Measurements from ENCODE around the gene FNIP1.

FNIP1 gene

DNA sequence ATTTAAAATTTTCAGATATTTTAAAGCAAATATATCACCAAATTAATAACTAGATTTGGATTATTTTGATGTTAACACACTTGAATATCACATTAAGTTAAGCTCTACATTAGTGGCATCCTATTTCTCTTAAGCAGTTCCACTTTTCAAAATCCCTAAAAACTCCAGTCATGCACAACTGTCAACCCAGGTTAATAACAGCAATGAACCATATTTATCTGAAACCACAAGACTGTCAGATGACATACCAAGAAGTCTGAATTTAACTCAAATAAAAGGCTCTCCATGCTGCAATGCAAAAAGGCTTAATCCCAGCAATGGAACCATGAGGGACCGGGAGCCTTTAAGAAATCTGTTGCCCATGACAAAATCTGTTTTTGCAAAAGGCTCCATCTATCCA, 27.5 kb downstream of the FNIP1 start:
- DNase-seq: no peak
- Mint-ChIP-seq H3K9me3 (no peaks in the 10 kb centered on the region), H3K27me3 (no peaks in the 10 kb centered on the region), H3K4me1 (no peaks in the 10 kb centered on the region), H3K27ac (no peak overlapping the region), H3K4me3 (no peak overlapping the region)
- ATAC-seq: no peak

- Mint-ChIP-seq H3K27me3 (no peaks in the 10 kb centered on the region), H3K4me1 (no peaks in the 10 kb centered on the region)
These were observed 28.9 kb downstream of the FNIP1 start for GRCh38 chr5:131767891-131768290.

GRCh38 chr5:131766689-131767088, 30.1 kb downstream of the FNIP1 start:
- Mint-ChIP-seq H3K27ac (no peak overlapping the region), H3K4me1 (peaks cover 6% of the 10 kb centered on the region), H3K9me3 (peaks cover 0 to 18% of the 10 kb centered on the region in 2 donors), H3K4me3 (no peak overlapping the region), H3K27me3 (no peaks in the 10 kb centered on the region)
- ATAC-seq (no peak), DNase-seq (no peak)

More at GRCh38 chr5:131767891-131768290, 28.9 kb downstream of the FNIP1 start:
- Mint-ChIP-seq H3K4me3 (no peak overlapping the region), H3K27ac (no peak overlapping the region), H3K9me3 (peaks cover 0 to 14% of the 10 kb centered on the region in 2 donors)
- DNase-seq (no peak), ATAC-seq (no peak)

- Mint-ChIP-seq H3K27ac (no peak overlapping the region), H3K9me3 (peaks cover 0 to 18% of the 10 kb centered on the region in 2 donors)
- DNase-seq: no peak
These were observed 31.6 kb downstream of the FNIP1 start for GRCh38 chr5:131765261-131765660.

GRCh38 chr5:131763968-131764367, 32.8 kb downstream of the FNIP1 start:
- Mint-ChIP-seq H3K27ac (no peak overlapping the region), H3K9me3 (peaks cover 0 to 18% of the 10 kb centered on the region in 2 donors), H3K4me1 (peaks cover 12% of the 10 kb centered on the region), H3K27me3 (no peaks in the 10 kb centered on the region), H3K4me3 (no peak overlapping the region)
- ATAC-seq (no peak), DNase-seq (no peak)

More at GRCh38 chr5:131765261-131765660, 31.6 kb downstream of the FNIP1 start:
- no peaks in the 10 kb centered on the region for H3K27me3 Mint-ChIP-seq
- no peak overlapping the region for H3K4me3 Mint-ChIP-seq
- ATAC-seq: no peak
- peaks cover 7% of the 10 kb centered on the region for H3K4me1 Mint-ChIP-seq

- H3K9me3 Mint-ChIP-seq: peaks cover 0 to 18% of the 10 kb centered on the region in 2 donors
- H3K4me3 Mint-ChIP-seq: no peak overlapping the region
- peaks cover 20% of the 10 kb centered on the region for H3K4me1 Mint-ChIP-seq
- DNase-seq (no peak), ATAC-seq (no peak)
- H3K27me3 Mint-ChIP-seq: no peaks in the 10 kb centered on the region
- no peak overlapping the region for H3K27ac Mint-ChIP-seq
These were observed 36.0 kb downstream of the FNIP1 start for GRCh38 chr5:131760793-131761192.

DNA sequence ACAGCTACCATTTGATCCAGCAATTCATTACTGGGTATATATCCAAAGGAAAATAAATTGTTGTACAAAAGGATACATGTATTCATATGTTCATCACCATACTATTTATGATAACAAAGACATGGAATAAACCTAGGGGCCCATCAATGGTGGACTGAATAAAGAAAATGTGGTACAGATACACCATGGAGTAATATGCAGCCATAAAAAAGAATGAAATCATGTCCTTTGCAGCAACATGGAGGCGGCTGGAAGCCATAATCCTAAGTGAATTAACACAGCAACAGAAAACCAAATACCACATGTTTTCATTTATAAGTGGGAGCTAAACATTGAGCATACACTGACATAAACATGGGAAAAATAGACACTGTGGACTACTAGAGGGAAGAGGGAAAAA, 37.1 kb downstream of the FNIP1 start:
- peaks cover 0 to 18% of the 10 kb centered on the region in 2 donors for H3K9me3 Mint-ChIP-seq
- ATAC-seq: no peak
- H3K27ac Mint-ChIP-seq: no peak overlapping the region
- DNase-seq: no peak
- no peaks in the 10 kb centered on the region for H3K27me3 Mint-ChIP-seq
- H3K4me1 Mint-ChIP-seq: peaks cover 27% of the 10 kb centered on the region
- no peak overlapping the region for H3K4me3 Mint-ChIP-seq

GRCh38 chr5:131758520-131758900, 38.3 kb downstream of the FNIP1 start:
- H3K9me3 Mint-ChIP-seq: peaks cover 0 to 11% of the 10 kb centered on the region in 2 donors
- H3K27me3 Mint-ChIP-seq: no peaks in the 10 kb centered on the region
- H3K27ac Mint-ChIP-seq: no peak overlapping the region
- ATAC-seq (no peak), DNase-seq (no peak)
- peaks cover 31% of the 10 kb centered on the region for H3K4me1 Mint-ChIP-seq
- no peak overlapping the region for H3K4me3 Mint-ChIP-seq

- Mint-ChIP-seq H3K27me3 (no peaks in the 10 kb centered on the region), H3K4me3 (no peak overlapping the region), H3K4me1 (peaks cover 31% of the 10 kb centered on the region), H3K27ac (no peak overlapping the region), H3K9me3 (peaks cover 0 to 6% of the 10 kb centered on the region in 2 donors)
- ATAC-seq (no peak), DNase-seq (no peak)
These were observed 38.8 kb downstream of the FNIP1 start for GRCh38 chr5:131757830-131758519.

GRCh38 chr5:131756942-131757341, 39.9 kb downstream of the FNIP1 start:
- Mint-ChIP-seq H3K27ac (no peak overlapping the region), H3K27me3 (no peaks in the 10 kb centered on the region), H3K9me3 (no peaks in the 10 kb centered on the region), H3K4me3 (no peak overlapping the region), H3K4me1 (peaks cover 28% of the 10 kb centered on the region)
- ATAC-seq: no peak
- DNase-seq: no peak

GRCh38 chr5:131754363-131754762, 42.5 kb downstream of the FNIP1 start:
- no peak overlapping the region for H3K27ac Mint-ChIP-seq
- ATAC-seq (no peak), DNase-seq (no peak)
- no peaks in the 10 kb centered on the region for H3K27me3 Mint-ChIP-seq
- H3K4me3 Mint-ChIP-seq: no peak overlapping the region
- H3K4me1 Mint-ChIP-seq: peaks cover 32% of the 10 kb centered on the region
- peaks cover 0 to 6% of the 10 kb centered on the region in 2 donors for H3K9me3 Mint-ChIP-seq

DNA sequence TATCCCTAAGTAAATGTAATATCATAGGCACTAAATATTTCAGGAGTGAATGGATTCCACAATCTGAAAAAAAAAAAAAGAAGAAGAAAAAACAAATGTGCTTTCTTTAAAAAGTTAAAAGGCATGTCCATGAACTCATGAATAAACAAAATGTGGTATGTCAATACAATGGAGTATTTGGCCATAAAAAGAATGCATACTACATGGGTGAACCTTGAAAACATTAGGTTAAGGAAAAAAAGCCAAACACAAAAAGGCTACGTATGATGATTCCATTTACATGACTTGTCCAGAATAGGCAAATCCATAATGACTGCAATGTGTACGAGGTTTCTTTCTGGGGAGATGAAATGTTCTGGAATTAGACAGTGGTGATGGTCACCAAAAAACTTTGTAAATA, 45.3 kb downstream of the FNIP1 start:
- Mint-ChIP-seq H3K27me3 (no peaks in the 10 kb centered on the region), H3K27ac (no peak overlapping the region), H3K9me3 (peaks cover 0 to 6% of the 10 kb centered on the region in 2 donors), H3K4me1 (peaks cover 37% of the 10 kb centered on the region), H3K4me3 (no peak overlapping the region)
- ATAC-seq (no peak), DNase-seq (no peak)

DNA sequence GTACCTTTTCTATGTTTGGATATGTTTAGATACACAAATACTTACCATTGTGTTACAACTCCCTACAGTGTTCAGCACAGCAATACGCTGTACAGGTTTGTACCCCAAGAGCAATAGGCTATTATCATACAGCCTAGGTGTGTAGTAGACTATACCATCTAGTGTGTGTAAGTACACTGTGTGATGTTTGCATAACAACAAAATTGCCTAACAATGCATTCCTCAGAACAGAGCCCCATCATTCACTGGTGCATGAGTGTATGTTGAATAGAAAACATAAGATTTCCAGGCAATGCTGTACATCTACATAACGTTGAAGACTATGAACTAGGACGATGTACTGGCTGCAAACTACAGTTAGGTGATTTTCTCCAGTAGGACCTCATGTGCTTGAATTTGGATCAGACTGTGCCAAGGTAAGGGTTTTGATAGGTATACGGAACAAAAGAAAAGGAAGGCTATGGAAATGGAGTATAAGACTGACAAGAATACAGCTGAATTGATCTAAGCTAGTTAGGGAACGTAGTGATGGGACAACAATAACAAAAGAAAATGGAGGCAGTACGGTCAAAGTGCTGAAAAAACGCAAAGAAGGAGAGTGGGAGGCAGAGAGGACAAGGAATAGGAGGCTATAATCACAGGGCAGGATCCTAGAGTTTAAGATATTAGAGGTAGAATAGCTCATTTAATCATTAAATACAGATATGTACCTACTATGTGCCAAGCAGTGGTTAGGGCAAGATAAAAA, 46.9 kb downstream of the FNIP1 start:
- ATAC-seq (no peak), DNase-seq (no peak)
- no peak overlapping the region for H3K4me3 Mint-ChIP-seq
- H3K4me1 Mint-ChIP-seq: peaks cover 41% of the 10 kb centered on the region
- no peaks in the 10 kb centered on the region for H3K27me3 Mint-ChIP-seq
- peak overlapping the region in 1 of 2 donors; percentile 61 for H3K27ac Mint-ChIP-seq
- peaks cover 0 to 6% of the 10 kb centered on the region in 2 donors for H3K9me3 Mint-ChIP-seq

DNA sequence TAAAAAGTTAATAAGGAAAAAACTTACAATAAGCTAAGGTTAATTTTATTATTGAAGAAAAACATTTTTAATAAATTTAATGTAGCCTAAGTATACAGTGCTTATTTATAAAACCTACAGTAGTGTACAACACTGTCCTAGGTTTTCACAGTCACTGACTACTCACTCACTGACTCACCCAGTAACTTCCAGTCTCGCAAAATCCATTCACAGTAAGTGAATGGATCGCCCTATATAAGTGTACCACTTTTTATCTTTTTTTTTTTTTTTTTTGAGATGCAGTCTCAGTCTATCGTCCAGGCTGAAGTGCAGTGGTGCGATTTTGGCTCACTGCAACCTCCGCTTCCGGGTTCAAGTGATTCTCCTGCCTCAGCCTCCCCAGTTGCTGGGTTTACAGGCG, 47.7 kb downstream of the FNIP1 start:
- Mint-ChIP-seq H3K4me3 (no peak overlapping the region), H3K9me3 (peaks cover 0 to 6% of the 10 kb centered on the region in 2 donors), H3K4me1 (peaks cover 35% of the 10 kb centered on the region), H3K27me3 (no peaks in the 10 kb centered on the region), H3K27ac (no peak overlapping the region)
- ATAC-seq (no peak), DNase-seq (no peak)

DNA sequence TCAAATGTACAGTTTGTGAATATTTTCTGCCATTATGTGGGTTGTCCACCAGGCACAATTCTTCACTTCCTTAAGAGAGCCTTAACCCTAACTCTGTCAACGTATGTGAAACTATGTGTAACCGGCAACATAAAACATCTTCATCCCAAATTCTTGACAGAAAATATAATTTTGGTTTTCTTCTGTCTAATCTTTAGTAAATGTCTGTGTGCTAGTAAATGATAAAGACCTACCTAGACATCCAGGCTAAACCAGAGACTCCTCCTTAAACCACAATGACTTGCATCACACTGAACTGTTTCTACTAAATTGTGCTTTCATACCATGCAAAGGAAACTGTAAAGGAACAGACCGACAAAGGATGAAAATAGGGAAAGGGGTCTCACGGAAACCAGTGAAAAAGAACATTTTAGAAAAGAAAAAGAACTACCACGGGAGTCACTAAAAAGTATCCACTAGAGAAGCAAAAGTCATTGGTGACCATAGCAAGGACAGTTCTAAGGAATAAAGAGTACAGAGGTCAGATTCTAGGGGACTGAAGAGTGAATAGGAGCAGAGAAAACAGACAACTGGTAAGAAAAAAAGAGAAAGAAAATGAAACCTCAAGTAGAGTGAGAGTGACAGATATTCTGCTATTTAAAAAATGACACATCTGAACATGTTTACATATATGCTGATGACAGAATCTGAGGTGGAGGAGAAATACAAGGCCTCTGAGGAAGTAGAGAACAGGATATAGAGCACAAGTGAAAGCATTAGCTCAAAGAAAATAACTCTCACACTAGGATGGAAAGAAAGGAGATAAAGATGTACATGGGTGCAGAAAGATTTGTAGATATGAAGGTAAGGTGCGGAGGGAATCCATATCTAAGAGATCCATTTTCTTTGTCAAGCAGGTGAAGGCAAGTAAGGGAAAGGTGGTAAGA, 49.4 kb downstream of the FNIP1 start:
- no peaks in the 10 kb centered on the region for H3K27me3 Mint-ChIP-seq

More for the DNA sequence above, 49.4 kb downstream of the FNIP1 start:
- peaks cover 35% of the 10 kb centered on the region for H3K4me1 Mint-ChIP-seq
- DNase-seq (peak in 1 of 2 donors; percentile 16), ATAC-seq (peak; percentile 96)
- peak overlapping the region; percentile 46 to 80 for H3K4me3 Mint-ChIP-seq
- peaks cover 0 to 6% of the 10 kb centered on the region in 2 donors for H3K9me3 Mint-ChIP-seq
- H3K27ac Mint-ChIP-seq: peak overlapping the region; percentile 86 to 99

Data from stimulated activated naive CD8-positive, alpha-beta T cell treated with anti-CD3 and anti-CD28 coated beads, Interleukin-15, amount 100 ng/mL, for 72 hours (primary cell).